H9 (cell line): ENCODE measurements around the gene PIAS1. TPM values are rescaled to one million over a fixed set of nuclear protein-coding genes. Genes with fewer than 3 reads are reported as not detected.

Experiments used
- DNase-seq: peaks from one replicate; pipeline ENCODE4 v3.0.0-alpha.2; 2017
- H2AFZ ChIP-seq: one replicate; pipeline ENCODE4 v1.6.1; 2013; ENCODE audit warnings: mild to moderate bottlenecking, low read length, control low read depth, moderate library complexity
- H2AK5ac ChIP-seq: 2 replicates; pipeline ENCODE4 v1.6.1; 2013; ENCODE audit warnings: low read length, control low read depth, mixed read lengths; ENCODE audit not compliant: insufficient read length
- H2BK120ac ChIP-seq: one replicate; pipeline ENCODE4 v1.6.1; 2013; ENCODE audit warnings: low read depth, mild to moderate bottlenecking, low read length, control low read depth, inconsistent platforms; ENCODE audit not compliant: poor library complexity, severe bottlenecking
- H2BK12ac ChIP-seq: 2 replicates; pipeline ENCODE4 v1.6.1; 2013; ENCODE audit warnings: low read length, control low read depth, mixed read lengths, low read depth; ENCODE audit not compliant: insufficient read length
- H2BK15ac ChIP-seq: 2 replicates; pipeline ENCODE4 v1.6.1; 2013; ENCODE audit warnings: low read depth, low read length, control low read depth
- H2BK20ac ChIP-seq: one replicate; pipeline ENCODE4 v1.6.1; 2013; ENCODE audit warnings: low read depth, mild to moderate bottlenecking, low read length, control low read depth, inconsistent platforms; ENCODE audit not compliant: poor library complexity, severe bottlenecking
- H2BK5ac ChIP-seq: 2 replicates; pipeline ENCODE4 v1.6.1; 2013; ENCODE audit warnings: low read length, control low read depth, mixed read lengths; ENCODE audit not compliant: insufficient read length
- H3K14ac ChIP-seq: 2 replicates; pipeline ENCODE4 v1.6.1; 2013; ENCODE audit warnings: low read length, control low read depth; ENCODE audit not compliant: insufficient read depth
- H3K18ac ChIP-seq: 2 replicates; pipeline ENCODE4 v1.6.1; 2013; ENCODE audit warnings: low read depth, mild to moderate bottlenecking, mixed read lengths, low read length, control low read depth; ENCODE audit not compliant: insufficient read length
- H3K23ac ChIP-seq: 2 replicates; pipeline ENCODE4 v1.6.1; 2013; ENCODE audit warnings: low read length, control low read depth, mixed read lengths, low read depth; ENCODE audit not compliant: insufficient read length
- H3K23me2 ChIP-seq: 2 replicates; pipeline ENCODE4 v1.6.1; 2013; ENCODE audit warnings: low read depth, mild to moderate bottlenecking, mixed read lengths, low read length, control low read depth; ENCODE audit not compliant: insufficient read length, poor library complexity, severe bottlenecking
- H3K27ac ChIP-seq: 2 replicates; pipeline ENCODE4 v1.5.1; 2013; ENCODE audit warnings: low read length, control low read depth, mixed read lengths, low read depth; ENCODE audit not compliant: insufficient read length
- H3K27me3 ChIP-seq: 2 replicates; pipeline ENCODE4 v1.6.1; 2013; ENCODE audit warnings: low read length, control low read depth, inconsistent platforms; ENCODE audit not compliant: insufficient read depth
- H3K4ac ChIP-seq: 2 replicates; pipeline ENCODE4 v1.6.1; 2013; ENCODE audit warnings: low read depth, mild to moderate bottlenecking, control low read depth, inconsistent platforms, low read length, moderate library complexity
- H3K4me1 ChIP-seq: 2 replicates; pipeline ENCODE4 v1.6.1; 2013; ENCODE audit warnings: low read length, control low read depth, inconsistent platforms; ENCODE audit not compliant: insufficient read depth
- H3K4me2 ChIP-seq: 2 replicates; pipeline ENCODE4 v1.6.1; 2013; ENCODE audit warnings: low read length, control low read depth, mixed read lengths; ENCODE audit not compliant: insufficient read length, insufficient read depth
- H3K56ac ChIP-seq: 2 replicates; pipeline ENCODE4 v1.6.1; 2013; ENCODE audit warnings: low read depth, mild to moderate bottlenecking, mixed read lengths, low read length, control low read depth; ENCODE audit not compliant: insufficient read length
- H3K79me1 ChIP-seq: 2 replicates; pipeline ENCODE4 v1.6.1; 2013; ENCODE audit warnings: low read depth, mild to moderate bottlenecking, moderate library complexity, low read length, control low read depth, inconsistent platforms; ENCODE audit not compliant: insufficient read depth, poor library complexity, severe bottlenecking
- H3K79me2 ChIP-seq: 2 replicates; pipeline ENCODE4 v1.6.1; 2013; ENCODE audit warnings: low read length, control low read depth, inconsistent platforms; ENCODE audit not compliant: insufficient read depth
- H3K9ac ChIP-seq: 2 replicates; pipeline ENCODE4 v1.6.1; 2013; ENCODE audit warnings: low read length, control low read depth, mixed read lengths; ENCODE audit not compliant: insufficient read length; ENCODE audit errors: extremely low read depth
- H3K9me3 ChIP-seq: one replicate; pipeline ENCODE4 v1.6.1; 2013; ENCODE audit warnings: low read depth, low read length, inconsistent platforms; ENCODE audit not compliant: control insufficient read depth
- H3T11ph ChIP-seq: one replicate; pipeline ENCODE4 v1.6.1; 2013; ENCODE audit warnings: mild to moderate bottlenecking, low read length, control low read depth, inconsistent platforms
- H4K20me1 ChIP-seq: one replicate; pipeline ENCODE4 v1.6.1; 2013; ENCODE audit not compliant: control insufficient read depth, insufficient read length, insufficient read depth
- H4K5ac ChIP-seq: 2 replicates; pipeline ENCODE4 v1.6.1; 2013; ENCODE audit warnings: low read depth, mild to moderate bottlenecking, mixed read lengths, low read length, control low read depth; ENCODE audit not compliant: insufficient read length
- H4K8ac ChIP-seq: replicated peaks from 2 replicates; pipeline ENCODE4 v1.6.1; 2013; ENCODE audit warnings: low read length, control low read depth, mixed read lengths, low read depth; ENCODE audit not compliant: insufficient read length
- H4K91ac ChIP-seq: 2 replicates; pipeline ENCODE4 v1.6.1; 2013; ENCODE audit warnings: low read depth, mild to moderate bottlenecking, moderate library complexity, mixed read lengths, low read length, control low read depth; ENCODE audit not compliant: insufficient read length
- H3K27ac Mint-ChIP-seq, 3 experiments: 2 replicates in 2 of 3; 3 replicates in 1 of 3; pipeline ENCODE4 v1.8.0; 2020 to 2021; ENCODE audit warnings: mixed read lengths in 3 of 3, mild to moderate bottlenecking in 1 of 3, moderate library complexity in 1 of 3
- H3K27me3 Mint-ChIP-seq: 2 replicates; pipeline ENCODE4 v1.8.0; 2021; ENCODE audit warnings: low read depth, mild to moderate bottlenecking, moderate library complexity, mixed read lengths
- H3K36me3 Mint-ChIP-seq, 3 experiments: 2 replicates in 2 of 3; 3 replicates in 1 of 3; pipeline ENCODE4 v1.8.0; 2020 to 2021; ENCODE audit warnings: low read depth in 3 of 3, mixed read lengths in 3 of 3; ENCODE audit not compliant: insufficient read depth in 1 of 3
- H3K4me1 Mint-ChIP-seq, 2 experiments: 2 replicates each; pipeline ENCODE4 v1.8.0; 2020; ENCODE audit warnings: mixed read lengths in 2 of 2
- H3K4me3 Mint-ChIP-seq, 2 experiments: 2 replicates in 1 of 2; 3 replicates in 1 of 2; pipeline ENCODE4 v1.8.0; 2020 to 2021; ENCODE audit warnings: mild to moderate bottlenecking in 2 of 2, mixed read lengths in 2 of 2, moderate library complexity in 1 of 2
- H3K9me3 Mint-ChIP-seq, 2 experiments: 2 replicates in 1 of 2; 3 replicates in 1 of 2; pipeline ENCODE4 v1.8.0; 2020; ENCODE audit warnings: mild to moderate bottlenecking in 2 of 2, mixed read lengths in 2 of 2, moderate library complexity in 1 of 2
- WGBS: extraction: QIAGEN DNeasy Blood & Tissue Kit; methylation state at CpG from one replicate; pipeline ENCODE4 v1.1.7; 2013; ENCODE audit warnings: missing lambda C conversion rate, low lambda C conversion rate, mixed read lengths; ENCODE audit not compliant: insufficient read length; ENCODE audit errors: extremely low coverage; 5-methylcytosine and 5-hydroxymethylcytosine counted together
- total RNA-seq: library from RNA; stranded (reverse); gene quantifications from 2 replicates; pipeline ENCODE4 v1.2.1, GENCODE V29; 2021
- TF ChIP-seq, protein P1 (sequence below): fragments of 200-600 bp; sonication (generic); conservative IDR thresholded peaks from 3 replicates; pipeline ENCODE4 v1.8.0; 2021; ENCODE audit warnings: antibody characterized with exemption, mild to moderate bottlenecking

Gene PIAS1
- total RNA-seq, 1 experiment from 2014 or later: 31.1 TPM

DNA sequence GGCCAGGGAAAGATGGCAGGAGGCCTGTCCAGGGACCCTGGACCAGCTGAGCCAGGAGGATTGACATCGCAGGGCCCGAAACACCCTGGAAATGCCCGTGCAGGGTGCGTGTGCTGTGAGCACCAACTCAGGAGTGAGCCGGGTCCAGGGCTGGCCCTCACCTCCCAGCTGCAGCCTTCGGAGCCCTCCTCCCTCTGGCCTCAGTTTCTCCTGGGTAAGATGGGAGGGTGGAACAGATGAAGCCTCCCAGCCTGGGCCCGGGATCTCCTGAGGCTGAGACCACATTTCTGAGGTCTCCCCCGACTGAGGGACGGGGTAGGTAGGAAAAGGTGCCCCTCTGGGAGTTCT is 156.3 kb downstream of the PIAS1 start:
- no peaks in the 10 kb centered on the region; the same call in 1 of the 2 replicates for H3K27me3 Mint-ChIP-seq
- Histone ChIP-seq H3K9ac (no peak overlapping the region), H4K91ac (no peak overlapping the region), H3K23me2 (no peaks in the 10 kb centered on the region), H3K27me3 (no peaks in the 10 kb centered on the region), H2AK5ac (no peak overlapping the region), H4K8ac (no peak overlapping the region), H3K18ac (no peak overlapping the region), H3K4me1 (peaks cover 11% of the 10 kb centered on the region), H3K79me2 (no peaks in the 10 kb centered on the region), H2BK12ac (no peak overlapping the region), H2BK20ac (no peak overlapping the region), H3K4ac (no peak overlapping the region; the same call in 1 of the 2 replicates), H3K56ac (no peak overlapping the region), H3T11ph (no peak overlapping the region), H3K4me2 (no peak overlapping the region), H2AFZ (no peak overlapping the region), H3K9me3 (no peaks in the 10 kb centered on the region), H2BK5ac (no peak overlapping the region), H2BK120ac (no peak overlapping the region), H3K79me1 (peaks cover 4% of the 10 kb centered on the region), H4K20me1 (peaks cover 2% of the 10 kb centered on the region), H2BK15ac (no peak overlapping the region), H4K5ac (no peak overlapping the region), H3K23ac (no peak overlapping the region), H3K14ac (no peak overlapping the region; the same call in 1 of the 2 replicates), H3K27ac (no peak overlapping the region)
- DNase-seq: peak; percentile 20
- TF ChIP-seq, protein P1, sequence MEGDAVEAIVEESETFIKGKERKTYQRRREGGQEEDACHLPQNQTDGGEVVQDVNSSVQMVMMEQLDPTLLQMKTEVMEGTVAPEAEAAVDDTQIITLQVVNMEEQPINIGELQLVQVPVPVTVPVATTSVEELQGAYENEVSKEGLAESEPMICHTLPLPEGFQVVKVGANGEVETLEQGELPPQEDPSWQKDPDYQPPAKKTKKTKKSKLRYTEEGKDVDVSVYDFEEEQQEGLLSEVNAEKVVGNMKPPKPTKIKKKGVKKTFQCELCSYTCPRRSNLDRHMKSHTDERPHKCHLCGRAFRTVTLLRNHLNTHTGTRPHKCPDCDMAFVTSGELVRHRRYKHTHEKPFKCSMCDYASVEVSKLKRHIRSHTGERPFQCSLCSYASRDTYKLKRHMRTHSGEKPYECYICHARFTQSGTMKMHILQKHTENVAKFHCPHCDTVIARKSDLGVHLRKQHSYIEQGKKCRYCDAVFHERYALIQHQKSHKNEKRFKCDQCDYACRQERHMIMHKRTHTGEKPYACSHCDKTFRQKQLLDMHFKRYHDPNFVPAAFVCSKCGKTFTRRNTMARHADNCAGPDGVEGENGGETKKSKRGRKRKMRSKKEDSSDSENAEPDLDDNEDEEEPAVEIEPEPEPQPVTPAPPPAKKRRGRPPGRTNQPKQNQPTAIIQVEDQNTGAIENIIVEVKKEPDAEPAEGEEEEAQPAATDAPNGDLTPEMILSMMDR: no peak
- H3K4me3 Mint-ChIP-seq: no peak overlapping the region
- no peaks in the 10 kb centered on the region for H3K9me3 Mint-ChIP-seq
- H3K27ac Mint-ChIP-seq: no peak overlapping the region; a peak in 1 of 7 replicates
- WGBS: no CpG with 5 or more reads among the region's 9 CpGs
- peaks cover 21 to 35% of the 10 kb centered on the region in 2 experiments for H3K4me1 Mint-ChIP-seq
- H3K36me3 Mint-ChIP-seq: peaks cover 4 to 18% (median 13%) of the 10 kb centered on the region in 3 experiments; a peak in 6 of 7 replicates
